Fibroblast of skin of abdomen (primary cell): ENCODE data around the gene ATP11C.

ENCODE experiments used
- DNase-seq: peaks from one replicate; pipeline ENCODE4 v3.0.0-alpha.2; 2013

Gene ATP11C

DNA sequence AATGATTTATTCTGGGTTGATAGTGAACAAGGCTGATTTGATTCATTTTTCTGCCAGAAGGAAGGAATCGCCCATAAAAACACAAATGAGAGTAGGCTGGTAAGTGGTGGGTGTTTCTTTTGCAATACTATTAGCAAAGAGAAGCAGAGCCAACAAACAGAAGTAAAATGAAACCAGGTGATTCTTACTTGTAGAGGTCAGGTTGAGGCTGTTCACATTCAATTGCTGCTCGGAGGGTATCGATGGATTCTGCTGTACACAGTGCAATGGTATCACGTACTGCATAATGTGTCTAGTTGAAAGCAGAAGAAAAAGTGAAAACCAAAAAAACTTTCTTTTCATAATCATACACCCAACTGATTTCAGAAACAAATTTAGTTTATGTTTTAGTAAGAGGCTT, 130.8 kb downstream of the ATP11C start:
- no peak for DNase-seq

DNA sequence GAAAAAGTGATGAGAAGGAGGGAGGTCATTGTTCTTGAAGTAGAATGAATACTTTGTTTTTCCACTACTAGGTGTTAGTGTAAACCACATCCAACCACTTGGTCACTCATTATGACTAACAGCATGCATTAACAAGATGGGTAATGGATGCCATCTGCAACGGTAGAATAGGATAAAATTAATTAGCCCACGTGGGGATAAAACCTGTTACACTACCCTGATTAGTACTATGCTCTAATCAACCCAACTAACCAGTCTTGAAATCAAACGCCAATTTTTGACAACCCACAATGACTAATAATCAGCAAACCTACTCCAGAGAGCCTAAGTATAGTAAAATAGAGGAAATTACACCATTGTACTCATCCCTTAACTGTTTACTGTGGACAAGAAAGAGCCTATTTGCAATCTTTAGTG, 131.4 kb downstream of the ATP11C start:
- DNase-seq, result no peak

DNA sequence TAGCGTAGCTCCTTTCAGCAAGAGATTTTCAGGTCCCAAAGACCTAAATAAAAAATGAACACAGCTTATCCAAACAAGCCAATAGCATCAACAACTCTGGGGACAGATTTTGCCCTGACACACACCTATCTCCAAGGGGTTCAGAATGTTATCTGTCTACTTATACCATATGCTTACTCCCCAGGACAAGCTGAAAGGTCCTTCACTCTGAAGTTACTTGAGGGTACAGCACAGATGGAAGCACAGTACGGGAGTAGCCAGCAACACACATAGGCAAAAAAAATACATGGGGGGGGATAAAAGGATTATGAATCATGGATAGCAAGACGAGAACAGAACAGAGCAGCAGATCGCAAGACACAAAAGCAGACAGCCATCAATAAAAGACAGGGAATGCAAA, 134.2 kb downstream of the ATP11C start:
- DNase-seq, result no peak

DNA sequence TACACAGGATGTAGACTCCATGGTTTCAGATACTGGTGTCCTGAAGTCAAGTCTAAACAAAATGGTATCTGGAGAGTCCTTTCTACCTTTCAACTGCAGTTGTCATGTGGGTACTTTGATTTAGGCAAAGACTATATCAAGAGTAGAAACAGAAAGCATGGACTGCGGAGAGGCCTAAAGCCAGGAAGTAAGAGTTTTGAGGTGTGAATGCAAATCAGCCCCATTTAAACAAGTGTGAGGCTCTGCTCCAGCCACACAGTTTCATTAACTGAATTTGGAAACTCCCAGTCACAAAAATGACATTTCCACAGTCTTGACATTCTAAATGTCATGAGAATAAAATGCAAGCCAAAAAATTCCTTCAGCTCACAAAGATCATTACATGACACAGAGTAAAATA, 137.7 kb downstream of the ATP11C start:
- DNase-seq, result no peak

DNA sequence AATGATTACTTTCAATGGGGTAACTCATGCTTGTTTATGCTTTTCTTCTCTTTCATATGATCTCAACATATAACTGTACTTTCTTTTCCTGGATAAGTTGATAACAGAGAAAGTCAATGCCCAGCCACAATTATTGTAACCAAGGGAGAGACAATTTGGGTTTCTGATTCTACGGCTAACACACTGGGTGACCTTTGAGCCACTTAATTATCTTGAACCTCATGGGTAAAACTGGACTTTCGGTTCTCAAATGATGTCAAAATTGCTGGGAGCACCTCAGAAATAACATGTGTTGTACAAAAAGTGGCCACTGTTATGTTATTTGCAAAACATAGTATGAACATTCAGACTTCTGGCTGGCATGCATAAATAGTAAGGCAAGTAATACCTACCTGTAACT, 145.3 kb downstream of the ATP11C start:
- DNase-seq, result no peak

DNA sequence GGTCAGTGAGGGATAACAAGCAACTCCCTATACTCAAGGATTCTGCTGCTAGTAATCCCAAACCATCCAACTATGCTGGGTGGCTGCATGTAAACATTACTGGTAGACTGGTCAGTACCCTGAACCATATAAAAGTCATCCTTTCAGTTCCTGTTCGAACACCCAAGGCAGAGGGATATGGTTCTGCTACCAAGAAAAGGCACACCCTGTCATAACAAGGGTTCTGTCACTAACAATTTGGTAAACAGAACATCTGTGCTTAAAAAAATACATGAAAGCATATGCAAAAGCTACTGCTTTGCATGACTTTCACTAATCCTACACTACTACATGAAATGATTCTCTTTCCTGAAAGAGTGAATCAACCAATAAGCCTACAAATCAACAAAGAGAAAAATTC, 148.0 kb downstream of the ATP11C start:
- DNase-seq, result no peak

DNA sequence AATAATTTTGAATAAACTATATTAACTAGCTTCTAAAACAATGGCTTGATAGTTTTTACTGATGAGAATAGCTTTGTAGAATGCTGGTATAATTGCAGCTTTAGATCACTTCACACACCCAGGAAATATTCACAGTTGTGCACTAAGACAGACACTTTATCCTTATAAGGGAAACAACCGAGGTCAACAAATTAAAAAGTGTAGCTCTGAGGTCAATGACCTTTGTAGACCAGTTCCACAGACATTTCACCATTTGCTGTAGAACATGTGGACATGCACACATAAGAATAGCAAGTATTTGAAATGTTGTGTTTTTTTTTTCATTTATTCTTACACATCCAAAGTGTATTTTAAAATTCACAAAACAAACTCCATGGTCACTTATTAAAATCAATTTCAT, 148.9 kb downstream of the ATP11C start:
- no peak for DNase-seq

DNA sequence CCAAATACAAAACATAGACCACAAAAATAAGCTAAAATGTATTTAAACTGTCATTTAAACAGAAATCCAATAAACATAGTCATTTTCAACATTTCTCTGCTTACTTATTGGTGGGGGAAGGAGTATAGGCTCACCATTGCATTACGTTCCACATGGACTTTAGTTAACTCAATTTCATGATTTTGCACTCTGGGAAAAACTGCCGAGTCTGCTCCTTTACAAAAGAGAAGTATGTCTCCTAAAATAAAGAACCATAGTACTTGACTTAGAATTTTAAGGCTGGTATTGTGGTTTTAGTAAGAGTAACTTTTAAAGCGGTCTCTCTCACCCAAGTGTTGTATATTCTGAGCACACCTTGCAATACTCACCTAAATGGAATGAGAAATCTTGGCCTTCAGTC, 149.8 kb downstream of the ATP11C start:
- DNase-seq, result no peak

DNA sequence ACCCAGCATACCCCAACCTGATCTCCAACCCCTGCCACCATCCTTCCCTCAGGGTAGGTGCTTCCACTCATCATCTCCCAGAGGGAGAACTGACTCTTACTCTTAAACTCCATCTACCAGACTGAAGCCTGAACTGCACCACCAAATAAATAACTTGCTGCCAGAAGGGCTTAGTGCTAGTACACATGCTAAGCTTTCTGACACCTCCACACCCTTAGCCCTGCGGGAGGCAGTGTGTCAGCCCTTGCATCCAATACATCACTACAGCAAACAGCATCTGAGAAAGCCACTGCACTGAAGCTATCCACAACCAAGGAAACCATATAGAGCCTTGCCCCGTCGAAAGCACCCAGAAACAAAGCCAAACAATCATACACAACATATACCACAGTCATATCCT, 156.3 kb downstream of the ATP11C start:
- DNase-seq, result no peak

DNA sequence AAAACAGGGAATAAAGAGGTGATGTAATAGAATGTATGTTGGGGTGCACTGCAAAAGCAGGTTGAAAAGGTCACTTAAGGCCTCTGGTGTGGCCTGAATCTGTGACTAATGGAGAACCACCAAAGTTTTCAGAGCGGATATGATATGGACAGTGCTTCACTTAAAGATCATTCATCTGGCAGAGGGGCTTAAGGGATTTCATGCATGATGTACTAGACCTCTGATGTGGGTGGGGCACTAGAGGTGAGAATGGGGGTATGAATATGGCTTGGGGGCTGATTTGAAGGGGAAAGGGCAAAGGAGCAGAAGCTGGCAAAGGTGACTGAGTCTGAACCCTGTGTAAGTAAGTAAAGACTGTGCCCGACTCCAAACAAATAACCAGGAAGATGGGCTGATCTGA, 162.5 kb downstream of the ATP11C start:
- DNase-seq, result no peak

DNA sequence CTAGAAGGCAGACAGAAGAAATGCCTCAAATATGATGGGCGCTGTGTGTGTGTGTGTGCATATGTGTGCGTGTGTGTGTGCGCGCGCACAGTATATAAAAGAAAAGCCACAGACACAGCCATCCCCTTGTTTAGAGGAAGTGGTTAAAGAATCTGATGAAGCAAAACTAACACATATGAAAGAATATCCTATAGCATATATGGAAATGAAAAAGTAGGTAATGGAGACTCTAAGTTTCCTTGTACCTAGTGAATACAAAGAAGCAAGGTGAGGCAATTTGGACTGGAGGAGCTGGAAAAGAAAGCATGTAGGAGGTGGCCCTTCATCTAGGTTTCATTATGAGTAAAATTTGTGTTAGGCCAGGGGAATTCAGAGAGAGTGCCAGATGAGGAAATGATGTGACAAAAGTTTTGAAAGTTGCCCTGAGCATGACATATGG, 166.3 kb downstream of the ATP11C start:
- no peak for DNase-seq

DNA sequence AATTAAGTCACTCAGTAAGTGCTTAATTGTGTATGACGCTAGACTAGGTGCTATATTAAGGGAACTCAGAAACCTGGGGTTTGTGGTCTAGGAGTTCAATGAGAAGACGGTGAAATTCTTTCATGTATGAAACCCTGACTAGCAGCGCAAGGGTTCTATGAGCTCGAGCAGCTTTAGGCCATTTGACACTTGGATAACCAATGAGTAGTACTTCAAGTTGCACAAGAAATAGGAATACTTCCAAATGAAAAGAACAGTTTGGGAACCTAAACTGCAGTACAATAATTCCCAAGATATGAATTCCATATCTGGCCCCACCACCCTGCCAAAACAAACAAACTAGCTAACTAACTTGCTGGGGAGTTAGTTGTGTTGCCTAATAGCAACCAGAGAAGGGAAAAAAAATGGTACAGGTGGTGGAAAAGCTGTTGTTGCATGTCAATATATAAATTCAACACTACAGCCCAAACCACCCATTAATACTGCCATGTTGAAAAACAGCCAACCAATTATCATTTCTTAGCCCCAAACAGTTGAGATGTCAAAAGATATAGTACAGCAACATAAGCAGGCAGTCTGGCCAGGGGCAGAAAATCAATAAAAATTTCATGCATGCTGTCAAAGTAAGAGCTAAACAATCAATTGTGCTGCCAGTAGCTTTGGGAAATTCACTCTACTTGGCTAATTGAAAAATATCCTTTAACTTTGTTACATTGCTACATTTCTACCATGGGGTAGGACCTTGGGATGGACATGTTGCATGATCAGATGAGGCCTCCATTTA, 170.3 kb downstream of the ATP11C start:
- peak; percentile 1 for DNase-seq

DNA sequence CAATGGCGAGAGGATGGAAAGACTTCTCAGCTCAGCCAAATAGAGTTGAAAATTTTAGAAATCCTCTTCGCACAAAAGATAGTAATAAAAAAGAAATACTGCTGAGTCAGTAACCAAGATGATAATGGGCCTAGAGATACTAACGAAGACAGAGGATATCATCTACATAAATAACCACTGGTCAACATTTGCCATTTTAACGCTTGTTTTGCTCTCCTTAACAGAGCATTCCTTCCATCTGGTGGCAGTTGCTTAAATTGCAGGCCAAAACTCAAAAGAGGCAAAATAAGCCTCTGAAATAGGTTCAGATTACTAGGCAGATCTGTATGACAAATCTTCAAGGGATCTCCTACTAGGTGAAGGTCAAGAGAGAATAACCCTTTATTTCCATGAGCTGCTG, 173.2 kb downstream of the ATP11C start:
- DNase-seq, result peak; percentile 4

DNA sequence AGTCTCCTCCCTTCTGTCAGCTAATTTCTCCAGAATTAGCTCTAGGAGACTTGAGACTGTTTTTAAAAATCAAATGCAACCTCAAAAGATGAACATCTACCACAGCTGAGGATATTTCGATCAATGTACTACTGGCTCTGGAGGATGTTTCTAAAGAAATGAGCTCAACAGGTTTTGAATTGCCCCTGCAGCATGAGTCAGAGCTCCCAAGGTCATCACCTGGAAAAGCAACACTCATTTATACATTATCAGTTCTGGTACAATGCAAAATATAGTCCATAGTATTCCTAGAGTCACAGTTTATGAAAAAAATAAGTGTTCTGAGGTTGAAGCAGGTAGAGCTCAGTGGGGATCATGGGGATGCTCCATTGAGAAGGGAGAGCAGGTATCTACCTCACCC, 174.0 kb downstream of the ATP11C start:
- no peak for DNase-seq

DNA sequence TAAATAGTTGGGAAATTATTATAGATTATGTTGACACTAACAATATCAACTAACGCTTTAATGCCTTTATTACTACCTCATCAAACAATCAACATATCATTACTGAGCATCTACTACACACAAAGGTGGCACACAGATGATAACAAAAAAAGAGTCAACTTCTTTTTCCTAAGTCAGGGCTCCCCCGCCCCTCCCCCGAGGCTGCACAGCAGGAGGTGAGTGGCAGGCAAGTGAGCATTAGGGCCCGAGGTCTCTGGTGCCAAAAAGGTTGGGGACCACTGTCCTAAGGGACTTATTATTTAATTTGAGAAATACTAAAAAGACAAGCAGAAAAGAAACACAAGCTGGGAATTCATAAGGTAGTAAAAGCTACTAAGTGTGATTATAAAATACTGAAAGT, 174.6 kb downstream of the ATP11C start:
- DNase-seq, result no peak

DNA sequence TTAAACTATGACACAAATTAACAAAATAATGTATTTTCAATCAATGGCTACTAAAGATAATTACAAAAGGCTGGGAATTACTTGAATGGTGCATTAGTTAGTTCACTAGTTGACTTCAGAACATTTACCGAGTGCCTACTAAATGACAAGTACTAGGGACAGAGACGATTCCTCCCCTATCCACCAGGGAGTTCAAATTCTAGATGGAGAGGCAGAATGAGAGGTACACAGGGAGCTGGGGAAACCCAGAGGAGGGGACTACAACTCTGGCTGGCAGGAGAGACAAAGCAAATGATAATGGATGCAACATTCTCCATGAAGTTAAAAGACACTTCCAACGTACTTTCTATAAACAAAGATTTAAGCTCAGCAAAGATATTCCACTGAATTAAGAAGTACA, 181.8 kb downstream of the ATP11C start:
- no peak for DNase-seq

DNA sequence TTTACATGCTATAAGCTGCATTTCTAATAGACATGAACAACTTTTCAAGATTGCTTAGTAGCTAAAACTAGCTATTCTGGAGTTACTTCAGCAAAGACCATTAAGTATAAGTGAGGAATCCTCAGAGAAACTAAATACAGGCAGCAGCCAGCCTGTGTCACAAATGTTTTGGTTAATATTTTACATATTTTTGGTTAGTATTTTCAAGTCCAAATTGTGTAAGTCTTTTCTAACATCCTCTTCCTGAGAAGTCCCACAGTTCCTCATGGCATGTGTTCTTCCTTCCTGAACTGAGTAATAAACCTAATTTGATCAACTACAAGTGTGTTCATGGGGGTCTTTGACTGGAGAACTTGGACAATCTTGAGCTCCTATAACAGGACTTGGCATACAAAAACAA, 182.5 kb downstream of the ATP11C start:
- peak; percentile 19 for DNase-seq

DNA sequence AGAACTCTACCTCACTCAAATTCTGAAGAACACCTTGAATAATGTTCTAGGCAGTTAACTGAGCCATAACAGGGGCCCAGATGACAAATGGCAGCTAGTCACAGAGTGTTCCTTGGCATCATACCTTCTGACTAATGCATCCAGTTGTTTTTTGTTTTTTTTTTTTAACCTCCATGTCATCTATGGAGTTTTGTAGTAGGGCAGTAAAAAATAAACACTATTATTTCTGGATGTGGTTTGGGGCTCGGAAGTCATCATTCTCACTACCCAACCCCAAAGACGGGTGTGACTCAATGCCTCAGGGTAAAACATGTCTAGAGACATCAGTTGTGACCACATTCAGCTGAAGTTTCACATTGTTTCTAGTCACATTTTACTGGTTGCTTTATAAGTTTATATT, 193.7 kb downstream of the ATP11C start:
- peak; percentile 15 for DNase-seq

DNA sequence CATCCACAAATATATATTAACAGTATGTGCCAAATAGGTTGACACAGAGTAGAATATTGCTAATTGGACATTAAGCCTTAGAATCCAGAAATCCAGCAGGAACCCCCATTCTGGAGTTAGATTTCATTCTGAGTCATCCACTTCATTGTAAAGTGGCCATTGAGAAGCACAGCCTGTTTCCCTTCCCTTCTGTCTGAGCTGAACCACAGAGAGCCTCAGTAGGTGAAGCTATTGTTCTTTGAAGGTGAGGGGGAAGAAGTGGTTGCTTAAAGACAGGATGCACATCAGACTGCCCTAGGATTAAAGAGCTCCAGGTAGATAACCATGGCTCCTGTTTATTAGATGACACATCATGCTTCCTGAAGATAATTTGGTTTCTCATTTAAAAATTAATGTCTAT, 194.3 kb downstream of the ATP11C start:
- peak; percentile 5 for DNase-seq

DNA sequence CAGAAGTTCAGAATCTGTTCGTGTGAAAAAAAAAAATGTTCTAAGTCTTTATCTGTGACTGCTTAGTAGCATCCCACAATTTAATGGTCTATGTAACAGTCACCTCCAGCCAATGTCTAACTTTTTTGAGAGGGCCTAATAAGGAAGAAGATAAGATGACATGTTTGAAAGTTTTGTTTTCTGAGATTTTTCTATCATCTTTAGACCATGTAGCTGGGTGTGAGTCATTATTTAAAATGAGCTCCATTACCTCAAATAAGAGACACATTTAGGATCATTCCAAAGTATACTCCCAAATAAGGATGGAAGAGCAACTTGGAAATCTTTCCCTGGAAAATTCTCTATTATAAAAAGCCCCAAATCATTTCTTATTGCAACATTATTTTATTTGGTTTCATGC, 196.7 kb downstream of the ATP11C start:
- DNase-seq, result peak; percentile 3

DNA sequence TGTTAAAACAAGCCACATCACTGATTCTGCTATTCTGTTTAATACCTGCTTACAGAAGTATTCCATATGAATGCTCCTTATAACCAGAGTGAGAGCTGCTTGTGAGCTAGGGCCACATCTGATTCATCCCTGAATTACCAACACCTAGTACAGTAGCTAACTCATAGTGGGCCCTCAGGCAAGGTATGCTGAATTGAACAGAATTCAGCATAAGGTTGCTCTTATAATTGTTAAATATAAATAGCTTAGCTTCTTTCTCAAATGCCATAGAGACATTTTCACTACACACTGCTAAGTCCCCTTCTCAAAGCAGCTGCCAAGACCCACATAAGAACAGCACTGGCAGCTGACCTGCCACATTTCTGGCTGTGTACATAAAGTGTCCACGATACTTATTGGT, 197.9 kb downstream of the ATP11C start:
- DNase-seq, result no peak

DNA sequence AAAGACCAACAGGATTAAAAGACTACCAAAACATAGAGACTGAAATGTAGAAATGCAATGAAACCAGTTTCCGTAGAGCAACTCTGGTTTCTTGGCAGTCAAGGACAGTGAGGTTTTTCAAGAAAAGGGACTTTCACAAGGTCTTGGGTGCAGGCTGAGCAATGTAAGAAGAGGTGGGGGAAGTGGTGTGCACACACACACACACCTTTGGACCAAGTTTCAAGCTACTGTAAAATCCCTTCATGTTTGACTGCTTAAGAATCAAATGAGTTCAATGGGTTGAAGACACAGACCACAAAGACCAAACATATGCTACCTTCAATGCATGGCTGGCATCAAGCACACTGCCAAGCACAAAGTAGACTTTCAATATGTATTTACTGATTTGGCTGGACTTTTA, 207.1 kb downstream of the ATP11C start:
- DNase-seq, result no peak

DNA sequence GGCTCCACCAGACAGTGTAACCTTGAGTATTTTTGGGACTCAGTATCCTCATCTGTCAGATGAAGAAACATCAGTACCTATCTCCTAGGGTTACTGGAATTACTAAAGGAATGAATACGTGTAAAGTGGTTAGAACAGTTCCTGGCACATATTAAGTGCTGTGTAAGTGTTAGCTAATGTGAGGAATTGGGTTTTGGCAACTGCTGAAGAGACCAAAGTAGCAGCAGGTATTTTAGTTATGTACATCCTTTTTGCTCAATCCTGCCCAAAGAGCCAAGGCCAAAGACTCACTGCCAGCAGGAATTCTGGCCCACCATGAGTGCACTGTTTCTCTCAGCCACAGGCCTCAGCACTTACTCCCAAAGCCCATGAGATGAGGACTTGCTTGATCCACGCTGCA, 208.2 kb downstream of the ATP11C start:
- peak; percentile 2 for DNase-seq

DNA sequence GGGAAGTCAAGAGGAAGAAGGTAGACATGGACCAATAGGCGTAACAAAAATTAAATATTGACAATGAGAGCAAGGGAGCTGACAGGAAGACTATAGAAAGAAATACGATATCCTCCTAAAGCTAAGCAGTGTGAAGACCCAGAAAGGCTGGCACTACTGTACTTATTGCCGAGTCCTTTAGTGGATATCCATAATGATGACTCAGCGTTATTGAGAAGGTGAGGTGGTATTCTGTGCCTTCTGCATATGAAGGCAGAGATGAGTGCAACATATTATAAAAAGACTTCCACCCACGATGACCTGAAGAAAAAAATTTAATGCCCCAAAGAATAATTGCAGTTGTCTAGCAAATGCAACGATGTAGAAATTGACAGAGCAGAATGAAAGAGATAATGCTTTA, 211.9 kb downstream of the ATP11C start:
- no peak for DNase-seq

DNA sequence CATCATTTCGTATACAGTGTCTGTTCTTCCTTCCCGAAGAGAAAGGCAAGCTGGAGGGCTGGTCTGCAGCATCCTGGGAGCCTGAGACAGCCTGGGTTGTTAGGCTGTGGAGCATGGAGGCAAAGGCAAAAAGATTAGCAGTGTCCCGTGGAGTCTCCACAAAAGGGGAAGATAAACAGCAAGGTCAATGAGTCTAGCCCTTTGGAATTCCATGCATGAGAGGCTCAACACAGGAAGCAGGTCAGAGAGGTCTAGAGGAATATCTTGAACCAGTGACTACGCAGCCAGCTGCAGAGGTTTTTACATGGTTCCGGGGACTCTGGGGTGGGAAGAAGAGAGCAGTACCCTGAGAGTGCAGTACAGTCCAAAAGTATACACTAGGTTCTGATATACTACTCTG, 212.7 kb downstream of the ATP11C start:
- DNase-seq, result peak; percentile 43
